ENCODE data around the gene GPAT3. TPM values are rescaled to one million over a fixed set of nuclear protein-coding genes. Genes with fewer than 3 reads are reported as not detected.

The GPAT3 gene
- total RNA-seq, 1 experiment from 2014 or later = 34.2 TPM

- no peaks in the 10 kb centered on the region for H3K27me3 ChIP-seq (ENCODE audit: low read length)
- POLR2A ChIA-PET (ENCODE audit: unreplicated experiment) = no interaction called here
- peak; percentile 56 for ATAC-seq
- H3K9me3 ChIP-seq (ENCODE audit: low read length) = no peaks in the 10 kb centered on the region
- H4K20me1 ChIP-seq (ENCODE audit: low read length) = no peaks in the 10 kb centered on the region
- H3K27ac ChIP-seq (ENCODE audit: low read length) = peak overlapping the region; percentile 99
- peaks cover 2% of the 10 kb centered on the region; the same call in 1 of the 2 replicates for H3K36me3 ChIP-seq (ENCODE audit: low read depth, low read length)
- peak overlapping the region; percentile 90 for H3K9ac ChIP-seq (ENCODE audit: low read length)
- peaks cover 60% of the 10 kb centered on the region for H3K4me1 ChIP-seq (ENCODE audit: insufficient read depth, low read length)
- no peak for TF ChIP-seq EZH2 (IDR thresholded peaks at IDR 0.05; ENCODE audit: low read length, unreplicated experiment)
- intact Hi-C loops (cut with micrococcal nuclease) = no loop called here
- peak overlapping the region; percentile 75 for H3K4me2 ChIP-seq (ENCODE audit: low read length)
- CTCF ChIA-PET = no interaction called here
- peaks cover 7% of the 10 kb centered on the region for H3F3A ChIP-seq (ENCODE audit: low read length, unreplicated experiment)
- H2AFZ ChIP-seq (ENCODE audit: low read length) = no peak overlapping the region
- H3K4me3 ChIP-seq (ENCODE audit: low read length) = 0 out of 2 replicates have a peak overlapping the region, but pooled peaks have one; percentile 19
- H3K79me2 ChIP-seq (ENCODE audit: low read length) = peaks cover 67% of the 10 kb centered on the region
- H3K9me2 ChIP-seq (replicated peaks; ENCODE audit: low read length) = no peaks in the 10 kb centered on the region
- peak; percentile 93 for DNase-seq
- no TSS peak for BruUV-seq (replicated peaks)
Measured at GRCh38 chr4:83552083-83552482, 16.2 kb downstream of the GPAT3 start.

- BruUV-seq (replicated peaks) = no TSS peak
- Histone ChIP-seq H3K27me3 (ENCODE audit: low read length) (no peaks in the 10 kb centered on the region), H3K9ac (ENCODE audit: low read length) (peak overlapping the region; percentile 90), H3K4me1 (ENCODE audit: insufficient read depth, low read length) (peaks cover 53% of the 10 kb centered on the region), H4K20me1 (ENCODE audit: low read length) (no peaks in the 10 kb centered on the region), H3K4me3 (ENCODE audit: low read length) (peak overlapping the region; percentile 19; the same call in 1 of the 2 replicates), H3K36me3 (ENCODE audit: low read depth, low read length) (peaks cover 2% of the 10 kb centered on the region; the same call in 1 of the 2 replicates), H3K27ac (ENCODE audit: low read length) (peak overlapping the region; percentile 99), H3K4me2 (ENCODE audit: low read length) (peak overlapping the region; percentile 75), H3K9me2 (replicated peaks; ENCODE audit: low read length) (no peaks in the 10 kb centered on the region), H3K9me3 (ENCODE audit: low read length) (no peaks in the 10 kb centered on the region), H2AFZ (ENCODE audit: low read length) (no peak overlapping the region), H3K79me2 (ENCODE audit: low read length) (peaks cover 69% of the 10 kb centered on the region), H3F3A (ENCODE audit: low read length, unreplicated experiment) (peaks cover 7% of the 10 kb centered on the region)
- CTCF ChIA-PET = no interaction called here
- no peak for TF ChIP-seq CTCF (conservative IDR thresholded peaks at IDR 0.05; ENCODE audit: low read depth, low read length)
- TF ChIP-seq EZH2phosphoT487 (IDR thresholded peaks at IDR 0.05; ENCODE audit: borderline replicate concordance, low read length) = no peak
- TF ChIP-seq EZH2 (IDR thresholded peaks at IDR 0.05; ENCODE audit: low read length, unreplicated experiment) = no peak
- peak; percentile 77 for DNase-seq
- intact Hi-C loops (cut with micrococcal nuclease) = no loop called here
- ATAC-seq = peak; percentile 49
- POLR2A ChIA-PET (ENCODE audit: unreplicated experiment) = interaction anchor here (1.0 kb wide), 1 partner anchor 17 kb away, joined by 4 read pairs; the partner anchor contains the start of gene GPAT3
Measured at GRCh38 chr4:83552924-83553323, 17.0 kb downstream of the GPAT3 start.

GRCh38 chr4:83556006-83556707 lies 20.2 kb downstream of the GPAT3 start:
- Histone ChIP-seq H3K27me3 (ENCODE audit: low read length) (no peaks in the 10 kb centered on the region), H4K20me1 (ENCODE audit: low read length) (no peaks in the 10 kb centered on the region), H2AFZ (ENCODE audit: low read length) (no peak overlapping the region), H3F3A (ENCODE audit: low read length, unreplicated experiment) (no peaks in the 10 kb centered on the region), H3K79me2 (ENCODE audit: low read length) (peaks cover 79% of the 10 kb centered on the region), H3K4me2 (ENCODE audit: low read length) (no peak overlapping the region), H3K4me3 (ENCODE audit: low read length) (no peak overlapping the region), H3K4me1 (ENCODE audit: insufficient read depth, low read length) (peaks cover 47% of the 10 kb centered on the region), H3K9me2 (replicated peaks; ENCODE audit: low read length) (no peaks in the 10 kb centered on the region), H3K9ac (ENCODE audit: low read length) (no peak overlapping the region), H3K9me3 (ENCODE audit: low read length) (no peaks in the 10 kb centered on the region), H3K36me3 (ENCODE audit: low read depth, low read length) (peaks cover 2% of the 10 kb centered on the region; the same call in 1 of the 2 replicates), H3K27ac (ENCODE audit: low read length) (no peak overlapping the region)
- no peak for ATAC-seq
- BruUV-seq (replicated peaks) = no TSS peak
- CTCF ChIA-PET = no interaction called here
- POLR2A ChIA-PET (ENCODE audit: unreplicated experiment) = no interaction called here
- intact Hi-C loops (cut with micrococcal nuclease) = no loop called here
- DNase-seq = no peak
- TF ChIP-seq EZH2phosphoT487 (IDR thresholded peaks at IDR 0.05; ENCODE audit: borderline replicate concordance, low read length) = no peak
- TF ChIP-seq CTCF (conservative IDR thresholded peaks at IDR 0.05; ENCODE audit: low read depth, low read length) = no peak
- TF ChIP-seq EZH2 (IDR thresholded peaks at IDR 0.05; ENCODE audit: low read length, unreplicated experiment) = no peak

All from PC-3 (cell line).